HepG2 (cell line): ENCODE measurements around the gene CCDC116. TPM values are rescaled to one million over a fixed set of nuclear protein-coding genes. Genes with fewer than 3 reads are reported as not detected.

Experiments used
- ATF7 ChIP-seq, 2 experiments: fragments of 450-650 bp in 1 of 2; sonication (generic) in 1 of 2; formaldehyde crosslinking in 1 of 2; IDR thresholded peaks; 2 replicates each; pipeline versions ENCODE4 v1.4.0 to v1.6.1; 2016 to 2020; ENCODE audit warnings: antibody characterized with exemption in 1 of 2, mild to moderate bottlenecking in 1 of 2, missing genetic modification reagents in 1 of 2
- ERF ChIP-seq: IDR thresholded peaks from 2 replicates; pipeline ENCODE4 v1.6.1; 2018; ENCODE audit warnings: missing biosample characterization, missing genetic modification reagents
- ESRRA ChIP-seq: sonication (generic); formaldehyde crosslinking; IDR thresholded peaks from 2 replicates; pipeline ENCODE4 v1.5.1; 2020; ENCODE audit warnings: mild to moderate bottlenecking, low read depth, missing genetic modification reagents
- GTF2F1 ChIP-seq: fragments of 150-350 bp; IDR thresholded peaks from 2 replicates; pipeline ENCODE4 v1.6.1; 2014; ENCODE audit warnings: low read length
- GTF3A ChIP-seq: sonication (generic); formaldehyde crosslinking; conservative IDR thresholded peaks from 2 replicates; pipeline ENCODE4 v1.4.0; 2020; ENCODE audit warnings: mild to moderate bottlenecking, missing genetic modification reagents
- HNRNPH1 ChIP-seq: fragments of 200-400 bp; formaldehyde crosslinking; optimal IDR thresholded peaks from 2 replicates; pipeline ENCODE3; 2017; ENCODE audit warnings: mild to moderate bottlenecking, low read depth, low read length
- IRX3 ChIP-seq: sonication (generic); formaldehyde crosslinking; IDR thresholded peaks from 2 replicates; pipeline ENCODE4 v1.8.1; 2023; ENCODE audit warnings: mild to moderate bottlenecking, low read depth, missing genetic modification reagents, borderline replicate concordance
- JUN ChIP-seq: sonication (generic); formaldehyde crosslinking; IDR thresholded peaks from 2 replicates; pipeline ENCODE4 v1.4.0; 2020; ENCODE audit warnings: mild to moderate bottlenecking, missing genetic modification reagents
- MED13 ChIP-seq: sonication (generic); formaldehyde crosslinking; IDR thresholded peaks from 2 replicates; pipeline ENCODE4 v1.5.0; 2020; ENCODE audit warnings: missing genetic modification reagents
- NPAS2 ChIP-seq: sonication (generic); formaldehyde crosslinking; IDR thresholded peaks from 2 replicates; pipeline ENCODE4 v1.8.0; 2022; ENCODE audit warnings: mild to moderate bottlenecking, missing genetic modification reagents, borderline replicate concordance
- PRMT3 ChIP-seq: sonication (generic); formaldehyde crosslinking; IDR thresholded peaks from 2 replicates; pipeline ENCODE4 v1.8.1; 2022; ENCODE audit warnings: low read depth, mild to moderate bottlenecking, moderate library complexity, missing genetic modification reagents, borderline replicate concordance
- SALL2 ChIP-seq: sonication (generic); formaldehyde crosslinking; IDR thresholded peaks from 2 replicates; pipeline ENCODE4 v1.8.1; 2023; ENCODE audit warnings: mild to moderate bottlenecking, missing genetic modification reagents, inconsistent platforms
- SMAD9 ChIP-seq: sonication (generic); formaldehyde crosslinking; IDR thresholded peaks from 2 replicates; pipeline ENCODE4 v1.5.1; 2020; ENCODE audit warnings: mild to moderate bottlenecking, missing genetic modification reagents
- STAT5B ChIP-seq: sonication (generic); formaldehyde crosslinking; IDR thresholded peaks from 2 replicates; pipeline ENCODE4 v1.4.0; 2020; ENCODE audit warnings: missing genetic modification reagents
- ZBTB21 ChIP-seq: sonication (generic); formaldehyde crosslinking; IDR thresholded peaks from 2 replicates; pipeline ENCODE4 v1.4.0; 2020; ENCODE audit warnings: missing genetic modification reagents
- ZFP41 ChIP-seq: sonication (generic); formaldehyde crosslinking; IDR thresholded peaks from 2 replicates; pipeline ENCODE4 v1.4.0; 2020; ENCODE audit warnings: mild to moderate bottlenecking, missing genetic modification reagents, borderline replicate concordance
- ZMAT3 ChIP-seq: sonication (generic); formaldehyde crosslinking; conservative IDR thresholded peaks from 2 replicates; pipeline ENCODE4 v1.7.0; 2021; ENCODE audit warnings: missing genetic modification reagents
- ZNF501 ChIP-seq: sonication (generic); formaldehyde crosslinking; IDR thresholded peaks from 2 replicates; pipeline ENCODE4 v1.5.1; 2020; ENCODE audit warnings: mild to moderate bottlenecking, moderate library complexity, missing genetic modification reagents
- ZNF792 ChIP-seq: IDR thresholded peaks from 2 replicates; pipeline ENCODE4 v1.6.1; 2016
- polyA plus RNA-seq, 8 experiments: library from polyadenylated mRNA; depleted of rRNA in 3 of 8; stranded (reverse) in 7 of 8; unstranded in 1 of 8; fragments of >200 nt; fragmentation: Illumina TruSeq in 4 of 8; extraction: Trizol in 4 of 8; gene quantifications; 2 replicates each; pipeline versions ENCODE4 v1.2.1 to v1.2.3, GENCODE V29; 2011 to 2016; ENCODE audit warnings: low read depth in 4 of 8, missing spikeins in 1 of 8, mixed read lengths in 1 of 8; ENCODE audit not compliant: insufficient read depth in 1 of 8
- total RNA-seq, 5 experiments: library from RNA; depleted of rRNA; stranded (reverse); fragments of >200 nt; fragmentation: Illumina TruSeq; extraction: Trizol; gene quantifications; 2 replicates each; pipeline ENCODE4 v1.2.3, GENCODE V29; 2016; ENCODE audit warnings: low read depth in 1 of 5
- TF ChIP-seq, protein P1 (sequence below), 2 experiments: fragments of 450-650 bp in 1 of 2; sonication (generic) in 1 of 2; formaldehyde crosslinking in 1 of 2; IDR thresholded peaks; 2 replicates each; pipeline versions ENCODE4 v1.6.1 to v1.8.0; 2016 to 2022; ENCODE audit warnings: antibody characterized with exemption in 1 of 2, mild to moderate bottlenecking in 1 of 2, missing genetic modification reagents in 1 of 2
- TF ChIP-seq, protein P2 (sequence below): sonication (generic); formaldehyde crosslinking; conservative IDR thresholded peaks from 2 replicates; pipeline ENCODE4 v1.8.0; 2022; ENCODE audit warnings: low read depth, missing genetic modification reagents

The CCDC116 gene
- total and polyA plus RNA-seq, 2 of the 13 experiments (the other 11 are each of a cell fraction or from before 2014, with no cell fraction given), result 0.15 to 0.33 TPM

GRCh38 chr22:21652010-21652546 lies 19.5 kb downstream of the CCDC116 start (continued):
- TF ChIP-seq, protein P1, sequence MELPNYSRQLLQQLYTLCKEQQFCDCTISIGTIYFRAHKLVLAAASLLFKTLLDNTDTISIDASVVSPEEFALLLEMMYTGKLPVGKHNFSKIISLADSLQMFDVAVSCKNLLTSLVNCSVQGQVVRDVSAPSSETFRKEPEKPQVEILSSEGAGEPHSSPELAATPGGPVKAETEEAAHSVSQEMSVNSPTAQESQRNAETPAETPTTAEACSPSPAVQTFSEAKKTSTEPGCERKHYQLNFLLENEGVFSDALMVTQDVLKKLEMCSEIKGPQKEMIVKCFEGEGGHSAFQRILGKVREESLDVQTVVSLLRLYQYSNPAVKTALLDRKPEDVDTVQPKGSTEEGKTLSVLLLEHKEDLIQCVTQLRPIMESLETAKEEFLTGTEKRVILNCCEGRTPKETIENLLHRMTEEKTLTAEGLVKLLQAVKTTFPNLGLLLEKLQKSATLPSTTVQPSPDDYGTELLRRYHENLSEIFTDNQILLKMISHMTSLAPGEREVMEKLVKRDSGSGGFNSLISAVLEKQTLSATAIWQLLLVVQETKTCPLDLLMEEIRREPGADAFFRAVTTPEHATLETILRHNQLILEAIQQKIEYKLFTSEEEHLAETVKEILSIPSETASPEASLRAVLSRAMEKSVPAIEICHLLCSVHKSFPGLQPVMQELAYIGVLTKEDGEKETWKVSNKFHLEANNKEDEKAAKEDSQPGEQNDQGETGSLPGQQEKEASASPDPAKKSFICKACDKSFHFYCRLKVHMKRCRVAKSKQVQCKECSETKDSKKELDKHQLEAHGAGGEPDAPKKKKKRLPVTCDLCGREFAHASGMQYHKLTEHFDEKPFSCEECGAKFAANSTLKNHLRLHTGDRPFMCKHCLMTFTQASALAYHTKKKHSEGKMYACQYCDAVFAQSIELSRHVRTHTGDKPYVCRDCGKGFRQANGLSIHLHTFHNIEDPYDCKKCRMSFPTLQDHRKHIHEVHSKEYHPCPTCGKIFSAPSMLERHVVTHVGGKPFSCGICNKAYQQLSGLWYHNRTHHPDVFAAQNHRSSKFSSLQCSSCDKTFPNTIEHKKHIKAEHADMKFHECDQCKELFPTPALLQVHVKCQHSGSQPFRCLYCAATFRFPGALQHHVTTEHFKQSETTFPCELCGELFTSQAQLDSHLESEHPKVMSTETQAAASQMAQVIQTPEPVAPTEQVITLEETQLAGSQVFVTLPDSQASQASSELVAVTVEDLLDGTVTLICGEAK (IDR thresholded peaks at IDR 0.05), result no peak
- TF ChIP-seq, protein P1 (CRISPR knock-in tag; IDR thresholded peaks at IDR 0.05), result peak; percentile 79
- TF ChIP-seq HNRNPH1 (no peak), NPAS2 (no peak), ZBTB21 (CRISPR knock-in tag) (no peak), SMAD9 (CRISPR knock-in tag) (no peak), STAT5B (no peak), ZNF792 (no peak; the same call in 1 of the 2 replicates), GTF3A (CRISPR knock-in tag) (no peak), JUN (CRISPR knock-in tag) (no peak), ATF7 (IDR thresholded peaks at IDR 0.05) (no peak), ATF7 (CRISPR knock-in tag; IDR thresholded peaks at IDR 0.05) (no peak), ZFP41 (CRISPR knock-in tag) (no peak), ESRRA (CRISPR knock-in tag) (0 out of 2 replicates have a peak, but pooled peaks have one; percentile 26), IRX3 (no peak), ERF (CRISPR knock-in tag) (peak; percentile 44; the same call in 1 of the 2 replicates), MED13 (no peak), PRMT3 (CRISPR knock-in tag) (no peak), ZNF501 (CRISPR knock-in tag) (0 out of 2 replicates have a peak, but pooled peaks have one; percentile 25), GTF2F1 (no peak), ZMAT3 (no peak), SALL2 (CRISPR knock-in tag) (no peak)
- TF ChIP-seq, protein P2, sequence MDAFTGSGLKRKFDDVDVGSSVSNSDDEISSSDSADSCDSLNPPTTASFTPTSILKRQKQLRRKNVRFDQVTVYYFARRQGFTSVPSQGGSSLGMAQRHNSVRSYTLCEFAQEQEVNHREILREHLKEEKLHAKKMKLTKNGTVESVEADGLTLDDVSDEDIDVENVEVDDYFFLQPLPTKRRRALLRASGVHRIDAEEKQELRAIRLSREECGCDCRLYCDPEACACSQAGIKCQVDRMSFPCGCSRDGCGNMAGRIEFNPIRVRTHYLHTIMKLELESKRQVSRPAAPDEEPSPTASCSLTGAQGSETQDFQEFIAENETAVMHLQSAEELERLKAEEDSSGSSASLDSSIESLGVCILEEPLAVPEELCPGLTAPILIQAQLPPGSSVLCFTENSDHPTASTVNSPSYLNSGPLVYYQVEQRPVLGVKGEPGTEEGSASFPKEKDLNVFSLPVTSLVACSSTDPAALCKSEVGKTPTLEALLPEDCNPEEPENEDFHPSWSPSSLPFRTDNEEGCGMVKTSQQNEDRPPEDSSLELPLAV, result no peak
